HG03139 (cell line): ENCODE measurements around the gene STPG2.
"Not testable (repeated sequence)": the region's sequence is repeated elsewhere in the genome, so short reads cannot be mapped to it uniquely, and the experiment has no call there.

ENCODE experiments used
- ATAC-seq: cut with Tn5 transposase; IDR thresholded peaks from one replicate; pipeline ENCODE4 v1.9.1; 2021; ENCODE audit not compliant: unreplicated experiment

STPG2 gene

DNA sequence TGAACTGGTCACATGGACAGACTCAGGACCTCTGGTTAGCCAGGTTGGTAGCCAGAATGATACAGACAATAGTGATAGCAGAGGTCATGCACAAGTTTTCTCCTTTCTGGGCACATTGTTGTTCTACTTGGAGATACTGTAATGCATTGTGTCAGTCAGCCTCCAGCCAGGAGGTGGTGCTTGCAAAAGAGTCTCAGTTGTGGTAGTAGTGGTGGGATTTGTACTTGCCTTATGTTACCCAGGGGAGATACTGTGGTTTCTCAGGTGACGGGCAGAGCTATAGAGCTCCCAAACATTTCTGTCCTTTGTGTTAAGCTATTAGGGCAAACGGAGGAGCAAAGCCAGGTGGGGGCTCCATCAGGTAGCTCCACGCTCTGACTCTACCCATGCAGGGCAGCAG lies 190.5 kb downstream of the STPG2 start:
- no peak for ATAC-seq

GRCh38 chr4:97950836-97951235 lies 192.4 kb downstream of the STPG2 start:
- no peak for ATAC-seq

DNA sequence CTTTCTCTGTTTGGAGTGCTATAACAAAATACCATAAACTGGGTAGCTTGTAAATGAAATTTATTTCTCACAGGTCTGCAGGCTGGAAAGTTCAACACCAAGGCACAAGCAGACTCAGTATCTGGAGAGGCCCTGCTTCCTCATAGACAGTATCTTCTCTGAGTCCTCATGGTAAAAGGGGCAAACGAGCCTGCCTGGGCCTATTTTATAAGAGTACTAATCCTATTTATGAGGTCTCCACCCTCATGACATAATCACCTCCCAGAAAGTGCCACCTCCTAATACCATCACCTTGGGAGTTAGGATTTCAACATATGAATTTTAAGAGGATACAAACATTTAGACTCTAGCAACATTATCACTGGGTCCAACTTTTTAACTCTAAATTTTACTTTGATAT lies 200.3 kb downstream of the STPG2 start:
- no peak for ATAC-seq

DNA sequence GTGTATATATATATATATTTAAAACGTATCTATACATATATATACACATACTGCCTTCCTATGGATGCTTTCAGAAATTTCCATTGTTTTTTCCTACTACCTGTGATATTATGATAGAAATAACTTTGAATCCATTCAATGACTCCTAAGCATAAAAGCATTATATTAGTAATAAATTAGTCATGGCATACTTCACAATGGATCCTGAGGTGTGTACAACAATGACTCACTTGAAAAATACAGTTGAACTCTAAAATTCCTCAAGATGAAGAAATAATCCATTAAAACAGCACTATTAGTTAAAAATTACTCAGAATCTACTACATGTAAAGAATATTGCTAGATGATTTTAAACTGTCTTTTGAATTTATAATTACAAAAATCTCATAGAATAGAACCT lies 201.1 kb downstream of the STPG2 start:
- no peak for ATAC-seq

DNA sequence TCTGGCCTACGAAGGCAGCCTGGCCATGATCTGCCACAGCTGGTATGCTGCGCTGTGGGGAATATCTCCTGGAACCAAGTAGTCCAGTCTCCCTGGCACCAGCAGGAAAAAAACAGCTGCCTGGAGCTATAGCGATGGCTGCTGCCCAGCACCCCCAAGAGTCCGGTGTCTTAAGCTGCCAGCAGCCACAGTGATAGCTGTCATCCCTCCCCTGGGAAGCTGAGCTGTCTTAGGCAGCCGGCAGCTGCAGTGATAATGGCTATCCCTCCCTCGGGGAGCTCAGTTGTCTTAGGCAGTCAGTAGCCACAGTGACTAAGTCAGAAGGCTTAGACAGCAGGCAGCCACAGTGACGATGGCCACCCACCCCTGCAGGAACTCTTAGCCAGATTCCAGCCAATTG lies 205.1 kb downstream of the STPG2 start:
- ATAC-seq: no peak

GRCh38 chr4:97924341-97924958 lies 218.8 kb downstream of the STPG2 start:
- no peak for ATAC-seq

- ATAC-seq: no peak
These were observed 220.2 kb downstream of the STPG2 start for GRCh38 chr4:97923096-97923495.

- ATAC-seq: no peak
These were observed 226.2 kb downstream of the STPG2 start for GRCh38 chr4:97917115-97917514.

- ATAC-seq: no peak
These were observed 231.1 kb downstream of the STPG2 start for GRCh38 chr4:97912156-97912555.

DNA sequence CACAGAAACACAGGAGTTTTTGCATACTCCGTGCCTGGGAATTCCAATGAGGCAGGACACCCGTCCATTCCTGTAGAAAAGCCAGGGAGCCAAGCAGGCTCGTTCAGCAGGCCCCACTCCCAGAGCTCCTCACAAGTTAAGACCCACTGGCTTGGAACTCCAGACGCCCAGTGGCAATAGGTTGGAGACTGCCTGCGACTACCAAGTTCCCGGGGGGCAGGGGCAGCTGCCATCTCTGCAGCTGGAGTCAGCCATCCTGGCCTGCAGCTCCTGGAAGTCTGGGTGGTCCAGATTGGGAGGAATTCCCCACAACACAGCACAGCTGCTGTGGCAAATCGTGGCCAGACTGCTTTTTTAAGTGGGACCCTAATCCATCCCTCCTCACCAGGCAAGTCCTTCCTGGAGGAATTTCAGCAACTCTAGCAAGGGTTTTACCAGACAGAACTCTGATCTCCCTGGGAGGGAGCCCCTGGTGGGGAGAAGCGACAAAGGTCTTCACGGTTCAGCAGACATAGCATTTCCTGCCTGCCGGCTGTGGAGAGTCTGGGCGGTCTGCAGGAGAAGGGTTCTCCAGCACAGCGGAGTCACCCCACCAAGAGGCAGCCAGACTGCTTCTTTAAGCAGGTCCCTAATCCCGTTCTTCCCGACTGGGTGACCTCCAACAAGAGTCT lies 231.9 kb downstream of the STPG2 start:
- no peak for ATAC-seq

DNA sequence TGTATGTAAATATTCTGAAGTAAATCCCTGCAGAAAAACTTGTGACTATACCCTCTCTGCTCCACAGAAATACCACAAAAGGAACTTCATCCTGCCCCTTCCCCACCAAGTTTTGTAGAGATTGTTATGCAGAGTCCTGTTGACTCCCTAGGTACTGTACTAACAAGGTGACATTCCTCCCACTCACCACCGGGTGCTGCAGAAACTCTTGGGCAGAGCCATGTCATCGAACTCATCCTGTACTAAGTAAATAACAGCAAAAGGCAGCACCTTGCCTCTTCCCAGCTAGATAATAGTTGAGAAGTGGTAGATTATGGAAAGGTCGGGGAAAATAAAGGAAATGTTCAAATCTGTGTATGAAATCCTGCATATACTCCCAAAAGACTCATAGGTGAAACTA lies 233.3 kb downstream of the STPG2 start:
- no peak for ATAC-seq

DNA sequence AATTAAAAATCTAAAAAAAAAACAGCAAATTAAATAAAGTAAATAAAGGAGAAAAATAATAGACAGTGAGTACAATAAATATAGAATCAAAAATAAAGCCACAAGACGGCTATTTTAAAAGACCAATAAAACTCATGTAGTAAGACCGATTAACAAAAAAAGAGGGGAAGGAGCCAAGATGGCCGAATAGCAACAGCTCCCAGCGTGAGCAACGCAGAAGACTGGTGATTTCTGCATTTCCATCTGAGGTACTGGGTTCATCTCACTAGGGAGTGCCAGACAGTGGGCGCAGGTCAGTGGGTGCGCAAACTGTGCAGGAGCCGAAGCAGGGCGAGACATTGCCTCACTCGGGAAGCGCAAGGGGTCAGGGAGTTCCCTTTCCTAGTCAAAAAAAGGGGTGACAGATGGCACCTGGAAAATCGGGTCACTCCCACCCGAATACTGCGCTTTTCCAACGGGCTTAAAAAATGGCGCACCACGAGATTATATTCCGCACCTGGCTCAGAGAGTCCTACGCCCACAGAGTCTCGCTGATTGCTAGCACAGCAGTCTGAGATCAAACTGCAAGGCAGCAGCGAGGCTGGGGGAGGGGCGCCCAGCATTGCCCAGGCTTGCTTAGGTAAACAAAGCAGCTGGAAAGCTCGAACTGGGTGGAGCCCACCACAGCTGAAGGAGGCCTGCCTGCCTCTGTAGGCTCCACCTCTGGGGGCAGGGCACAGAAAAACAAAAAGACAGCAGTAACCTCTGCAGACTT lies 239.7 kb downstream of the STPG2 start:
- ATAC-seq: not testable (repeated sequence)

GRCh38 chr4:97900229-97900628 lies 243.0 kb downstream of the STPG2 start:
- ATAC-seq: no peak

DNA sequence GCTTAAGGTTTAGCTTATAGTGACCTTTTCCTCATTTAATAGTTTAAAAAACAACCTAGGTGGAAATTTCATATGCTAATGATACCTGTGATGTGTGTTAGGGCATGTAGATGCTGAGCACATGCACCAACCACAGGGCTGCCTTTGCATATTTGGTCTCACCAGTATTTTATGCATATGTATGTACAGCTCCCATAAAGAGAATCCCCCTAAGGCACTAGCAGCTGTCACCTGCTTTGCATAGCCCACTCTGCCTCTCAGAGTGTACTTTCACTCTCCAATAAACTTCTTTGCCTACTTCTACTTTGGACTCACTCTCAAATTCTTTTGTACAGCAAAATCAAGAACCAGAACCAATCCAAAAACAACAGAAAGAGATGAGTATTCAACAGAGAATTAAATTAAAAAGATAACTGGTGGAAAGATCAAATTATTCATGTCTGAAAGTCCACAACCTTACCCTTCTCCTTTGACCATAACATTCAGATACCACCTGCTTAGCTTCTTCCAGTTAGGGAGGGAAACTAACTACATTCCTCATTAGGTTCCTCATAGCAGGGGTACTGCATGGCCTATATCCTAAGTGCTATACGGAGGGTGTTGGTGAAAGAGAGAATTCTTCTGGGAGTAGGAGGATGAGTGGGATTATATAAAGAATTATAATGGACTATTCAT lies 250.5 kb downstream of the STPG2 start:
- ATAC-seq: no peak

GRCh38 chr4:97879942-97880341 lies 263.3 kb downstream of the STPG2 start:
- ATAC-seq: no peak

- no peak for ATAC-seq
These were observed 275.2 kb downstream of the STPG2 start for GRCh38 chr4:97868097-97868496.

DNA sequence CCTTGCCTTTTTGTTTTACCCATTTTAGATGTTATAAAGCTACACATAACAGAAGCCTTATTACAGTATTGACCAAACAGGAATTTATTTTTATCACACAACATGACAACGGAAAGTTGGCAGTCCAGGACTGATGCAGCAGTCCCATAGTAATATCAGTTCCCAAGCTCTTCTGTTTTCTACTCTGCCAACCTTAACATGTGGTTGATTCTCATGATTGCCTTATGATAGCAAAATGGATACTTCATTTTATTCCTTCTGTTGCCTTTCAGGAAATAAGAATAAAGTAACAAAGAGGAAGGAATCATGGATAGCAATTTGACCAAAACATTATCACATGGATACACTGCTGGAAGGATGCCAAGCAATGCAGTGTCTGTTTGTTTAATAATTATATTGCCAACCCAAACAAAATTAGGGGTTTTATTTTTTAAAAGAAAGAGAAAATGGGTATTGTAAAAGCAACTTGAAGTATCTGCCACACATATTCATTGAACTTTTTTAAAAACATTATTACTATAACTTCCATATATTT lies 275.7 kb downstream of the STPG2 start:
- no peak for ATAC-seq

- no peak for ATAC-seq
These were observed 276.3 kb downstream of the STPG2 start for GRCh38 chr4:97866821-97867556.

DNA sequence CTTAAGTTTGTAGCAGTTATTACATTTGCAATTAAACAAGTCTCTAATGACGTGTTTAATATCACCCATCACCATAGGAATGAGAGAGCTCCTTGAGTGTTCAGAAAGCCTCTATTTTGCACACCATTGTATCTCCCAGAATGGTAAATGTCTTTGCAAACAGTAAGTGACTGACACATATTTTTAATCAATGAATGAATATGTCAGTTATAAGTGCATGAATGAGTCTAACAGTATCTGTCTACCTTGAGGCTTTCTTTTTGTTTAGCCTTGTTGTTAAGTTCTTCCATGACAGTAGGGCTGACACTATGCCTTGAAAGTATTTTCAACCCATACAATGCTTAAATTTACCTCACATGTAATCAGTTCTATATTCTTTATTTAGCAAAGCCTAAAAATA lies 292.2 kb downstream of the STPG2 start:
- ATAC-seq: no peak

- no peak for ATAC-seq
These were observed 297.5 kb downstream of the STPG2 start for GRCh38 chr4:97845758-97846157.

DNA sequence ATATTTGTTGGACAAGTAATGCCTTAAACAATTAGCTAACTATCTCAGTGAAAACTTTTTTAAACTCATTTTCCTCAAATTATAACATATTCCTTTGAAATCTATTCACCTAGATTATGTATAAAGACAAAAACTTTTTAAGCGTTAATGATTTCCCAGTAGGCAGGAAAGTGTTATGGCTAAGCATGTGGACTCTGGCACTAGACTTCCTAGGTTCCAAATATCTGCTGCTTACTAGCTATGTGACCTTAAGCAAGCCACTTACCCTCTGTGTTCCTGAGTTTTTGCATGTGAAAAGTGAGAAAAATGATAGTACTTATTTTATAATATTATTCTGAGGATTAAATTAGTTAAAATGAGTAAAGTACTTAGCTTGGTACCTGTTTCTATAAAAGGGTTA lies 301.8 kb downstream of the STPG2 start:
- ATAC-seq: no peak
